Lung (tissue), 12 donors: ENCODE data around the gene BCL6. TPM values are rescaled to one million over a fixed set of nuclear protein-coding genes. Genes with fewer than 3 reads are reported as not detected.

Source experiments
- ATAC-seq: fragments of 200-7000 bp; cut with Tn5 transposase; one replicate; pipeline ENCODE4 v1.9.1; 2020; ENCODE audit warnings: moderate number of reproducible peaks; ENCODE audit not compliant: insufficient read depth, low FRiP score
- DNase-seq, 3 donors: peaks; one replicate each; pipeline ENCODE4 v3.0.0-alpha.2; 2013 to 2017
- H3K27ac ChIP-seq, 2 donors: one replicate each; pipeline ENCODE4 v1.5.1; 2013; ENCODE audit warnings: mild to moderate bottlenecking in 2 of 2, moderate library complexity in 2 of 2, control low read depth in 1 of 2, inconsistent platforms in 1 of 2, low read depth in 1 of 2, low read length in 1 of 2
- H3K27me3 ChIP-seq, 3 donors: one replicate each; pipeline ENCODE4 v1.5.1; 2013; ENCODE audit warnings: low read length in 2 of 3; ENCODE audit not compliant: control insufficient read depth in 3 of 3, insufficient read depth in 3 of 3
- H3K36me3 ChIP-seq, 4 donors: one replicate each; pipeline ENCODE4 v1.5.1; 2013; ENCODE audit warnings: low read length in 4 of 4, mild to moderate bottlenecking in 1 of 4, moderate library complexity in 1 of 4; ENCODE audit not compliant: control insufficient read depth in 4 of 4, insufficient read depth in 4 of 4
- H3K4me1 ChIP-seq, 5 donors: one replicate each; pipeline ENCODE4 v1.5.1; 2013; ENCODE audit warnings: low read length in 5 of 5, mild to moderate bottlenecking in 2 of 5, moderate library complexity in 1 of 5; ENCODE audit not compliant: control insufficient read depth in 5 of 5, insufficient read depth in 5 of 5
- H3K4me3 ChIP-seq: one replicate; pipeline ENCODE4 v1.5.1; 2013; ENCODE audit warnings: mild to moderate bottlenecking, control low read depth, moderate library complexity
- H3K9ac ChIP-seq, 2 donors: one replicate each; pipeline ENCODE4 v1.5.1; 2013; ENCODE audit warnings: low read length in 2 of 2, control low read depth in 1 of 2; ENCODE audit not compliant: insufficient read depth in 1 of 2
- H3K9me3 ChIP-seq, 4 donors: one replicate each; pipeline ENCODE4 v1.5.1; 2013; ENCODE audit warnings: low read length in 3 of 4, mild to moderate bottlenecking in 1 of 4, moderate library complexity in 1 of 4; ENCODE audit not compliant: control insufficient read depth in 4 of 4, insufficient read depth in 3 of 4
- CTCF ChIP-seq: IDR thresholded peaks from 2 replicates; pipeline ENCODE4 v1.5.1; 2012; ENCODE audit warnings: mild to moderate bottlenecking; ENCODE audit errors: control extremely low read depth, extremely low read depth
- WGBS, 2 donors: extraction: QIAGEN DNeasy Blood & Tissue Kit; methylation state at CpG; one replicate each; pipeline ENCODE4 v1.1.7; 2013; 5-methylcytosine and 5-hydroxymethylcytosine counted together
- polyA plus RNA-seq, 2 donors: library from polyadenylated mRNA; stranded (reverse); fragments of 200-250 nt; gene quantifications; one replicate each; pipeline ENCODE4 v1.2.1, GENCODE V29; 2013
- total RNA-seq, 2 donors: library from RNA; depleted of rRNA in 1 of 2; stranded (reverse); fragments of >200 nt in 1 of 2; gene quantifications; one replicate each; pipeline ENCODE4 v1.2.1, GENCODE V29; 2014 to 2021
- donor health status: control.
- donor health status: control.
- donor health status: Bipolar disorder and iron deficiency.
- donor health status: healthy.
- donor health status: DM: yes; HTN: yes; CAD: no.

Gene BCL6
- total and polyA plus RNA-seq, 4 donors: 29.4 to 137 (median 76.5) TPM

- WGBS, 2 donors: 58 to 66% methylated on average over 5 of the region's 5 CpGs
These were observed 2.2 kb upstream of the BCL6 start for GRCh38 chr3:187747506-187747905.

GRCh38 chr3:187746442-187747281 lies 1.4 kb upstream of the BCL6 start:
- no peaks in the 10 kb centered on the region for H3K9me3 ChIP-seq
- DNase-seq (peak; percentile 28 to 70 (median 70)), ATAC-seq (no peak)
- H3K4me1 ChIP-seq: peaks cover under 1 to 53% (median 4%) of the 10 kb centered on the region in 5 donors
- H3K27me3 ChIP-seq: no peaks in the 10 kb centered on the region
- H3K27ac ChIP-seq: peak overlapping the region; percentile 81 to 98
- TF ChIP-seq CTCF: no peak
- H3K9ac ChIP-seq: peak overlapping the region in 1 of 2 donors; percentile 94
- 41 to 46% methylated on average over 10 of the region's 10 CpGs for WGBS, 2 donors
- no peak overlapping the region for H3K4me3 ChIP-seq
- H3K36me3 ChIP-seq: no peaks in the 10 kb centered on the region

More at GRCh38 chr3:187747506-187747905, 2.2 kb upstream of the BCL6 start:
- no peak overlapping the region for H3K9ac ChIP-seq
- H3K27ac ChIP-seq: peak overlapping the region in 1 of 2 donors; percentile 98
- H3K4me1 ChIP-seq: peaks cover 0 to 44% (median 4%) of the 10 kb centered on the region in 5 donors
- H3K4me3 ChIP-seq: no peak overlapping the region
- TF ChIP-seq CTCF: no peak
- ATAC-seq (no peak), DNase-seq (peak in 1 of 3 donors; percentile 3)
- H3K36me3 ChIP-seq: no peaks in the 10 kb centered on the region
- no peaks in the 10 kb centered on the region for H3K27me3 ChIP-seq
- H3K9me3 ChIP-seq: no peaks in the 10 kb centered on the region

GRCh38 chr3:187746059-187746441 lies 782 bp upstream of the BCL6 start:
- DNase-seq: no peak
- Histone ChIP-seq H3K9ac (peak overlapping the region; percentile 57 to 94), H3K4me3 (no peak overlapping the region), H3K27ac (peak overlapping the region in 1 of 2 donors; percentile 98), H3K36me3 (no peaks in the 10 kb centered on the region), H3K27me3 (no peaks in the 10 kb centered on the region), H3K9me3 (no peaks in the 10 kb centered on the region), H3K4me1 (peaks cover 2 to 58% (median 4%) of the 10 kb centered on the region in 5 donors)
- no peak for TF ChIP-seq CTCF
- ATAC-seq: no peak
- 10 to 14% methylated on average over 6 of the region's 6 CpGs for WGBS, 2 donors
